GM18909 (cell line): ENCODE data around the gene SOCS1.
A peak's percentile ranks its signal among the peaks of the same experiment; 100 is the strongest.

Source experiments
- ATAC-seq: cut with Tn5 transposase; IDR thresholded peaks from one replicate; pipeline ENCODE4 v1.9.1; 2021; ENCODE audit warnings: mild to moderate bottlenecking; ENCODE audit not compliant: unreplicated experiment, poor library complexity

SOCS1 gene

DNA sequence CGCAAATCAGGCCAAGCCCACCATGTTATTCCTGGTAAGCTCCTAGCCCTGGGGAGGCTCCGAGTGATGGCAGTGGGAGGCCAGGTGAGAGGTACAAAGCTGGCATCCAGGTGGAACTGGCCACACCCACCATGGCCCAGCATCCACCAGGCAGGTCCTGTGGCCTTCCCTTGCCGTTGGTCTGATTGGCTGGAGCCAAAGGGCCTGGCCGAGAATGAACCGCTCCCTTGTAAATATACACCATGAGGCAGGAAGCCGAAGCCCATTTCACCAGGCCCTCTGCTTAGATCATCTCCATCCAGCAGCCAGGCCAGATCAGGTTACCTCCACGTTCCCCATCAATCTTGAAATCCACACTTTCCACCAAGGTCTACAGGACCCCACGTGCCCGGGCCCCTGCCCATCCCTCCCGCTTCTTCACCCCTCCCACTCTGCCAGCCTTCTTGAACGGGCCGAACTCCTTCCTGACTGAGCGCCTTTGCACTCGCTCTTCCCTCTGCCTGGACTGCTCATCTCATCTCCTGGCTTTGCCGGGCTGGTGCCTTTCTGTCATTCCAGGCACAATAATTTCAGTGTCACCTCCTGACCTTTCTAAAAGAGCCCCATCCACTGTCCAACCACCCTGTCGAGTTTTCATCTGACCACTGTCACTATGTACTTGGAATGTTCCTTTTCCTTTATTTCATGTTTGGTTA lies 5.8 kb downstream of the SOCS1 start:
- no peak for ATAC-seq

DNA sequence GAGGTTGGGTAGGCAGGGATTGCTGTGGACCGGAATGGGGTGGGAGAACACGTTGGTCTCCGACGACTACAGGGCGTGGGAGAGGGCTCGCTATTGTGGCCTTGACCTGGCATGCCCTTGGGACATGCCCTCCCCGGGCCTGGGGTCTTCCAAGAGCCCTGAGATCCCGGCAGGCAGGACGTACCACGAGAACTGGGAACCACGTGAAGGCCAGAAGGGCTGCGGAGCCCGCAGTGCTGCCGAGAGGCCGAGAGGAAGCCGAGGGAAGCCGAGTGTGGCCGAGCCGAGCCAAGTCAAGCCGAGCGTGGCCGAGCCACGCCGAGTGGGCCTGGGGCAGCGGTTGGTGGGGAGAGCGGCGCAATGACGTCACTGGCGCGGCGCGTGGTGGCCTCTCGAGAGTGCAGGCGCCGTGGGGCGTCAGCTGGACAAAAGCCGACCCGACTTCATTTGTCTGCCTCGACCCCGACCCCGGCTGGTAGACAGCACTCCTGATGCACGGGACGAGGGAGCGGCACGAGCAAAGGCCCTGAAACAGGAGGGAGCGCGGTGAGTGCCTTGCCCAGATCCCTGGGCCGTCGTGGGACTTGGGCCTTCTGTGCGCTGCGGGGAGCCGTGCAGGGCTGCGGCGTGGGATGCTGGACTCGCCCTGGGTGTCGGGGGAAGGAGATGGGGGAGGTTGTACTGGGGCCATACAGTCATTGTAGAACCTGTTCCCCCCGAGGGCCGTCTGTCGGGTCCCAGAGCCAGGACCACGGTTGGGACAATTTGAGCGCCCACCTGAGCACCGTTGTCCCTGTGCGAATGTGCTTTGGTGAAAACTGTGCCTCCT lies 6.6 kb downstream of the SOCS1 start:
- ATAC-seq = no peak

DNA sequence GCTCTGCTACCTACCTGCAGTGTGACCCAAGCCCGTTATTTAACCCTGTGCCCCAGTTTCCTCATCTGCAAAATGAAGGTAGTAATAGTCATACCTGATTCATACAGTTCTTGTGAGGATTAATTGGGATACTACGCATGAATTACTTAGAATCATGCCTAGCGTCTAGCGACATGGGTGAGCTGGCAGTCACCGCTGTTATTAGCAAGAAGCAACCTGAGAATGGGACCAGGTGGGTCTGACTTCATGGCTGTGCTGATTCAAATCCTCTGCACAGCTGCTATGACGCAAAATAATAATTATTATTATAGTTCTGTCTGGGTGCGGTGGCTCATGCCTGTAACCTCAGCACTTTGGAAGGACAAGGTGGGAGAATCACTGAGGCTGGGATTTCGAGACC lies 7.9 kb downstream of the SOCS1 start:
- ATAC-seq = no peak

DNA sequence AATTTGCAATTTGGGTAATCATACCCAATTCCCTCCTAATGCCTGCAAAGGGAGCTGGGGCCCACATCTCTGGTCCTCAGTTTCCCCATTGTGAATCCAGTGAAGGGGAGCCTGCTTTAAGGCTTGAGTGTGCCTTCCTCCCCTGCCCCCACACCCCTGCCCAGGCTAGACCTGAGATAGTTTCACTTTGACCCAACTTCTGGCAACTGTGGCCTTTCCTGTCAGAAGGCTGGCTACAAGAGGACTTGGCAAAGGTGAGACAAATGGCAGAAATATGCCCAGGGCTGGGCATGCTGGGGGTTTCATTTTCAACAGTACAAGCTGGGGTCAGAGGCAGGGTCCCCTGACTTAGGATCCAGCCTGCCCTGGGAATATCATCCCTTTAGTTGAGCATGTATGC lies 10.0 kb downstream of the SOCS1 start:
- no peak for ATAC-seq

DNA sequence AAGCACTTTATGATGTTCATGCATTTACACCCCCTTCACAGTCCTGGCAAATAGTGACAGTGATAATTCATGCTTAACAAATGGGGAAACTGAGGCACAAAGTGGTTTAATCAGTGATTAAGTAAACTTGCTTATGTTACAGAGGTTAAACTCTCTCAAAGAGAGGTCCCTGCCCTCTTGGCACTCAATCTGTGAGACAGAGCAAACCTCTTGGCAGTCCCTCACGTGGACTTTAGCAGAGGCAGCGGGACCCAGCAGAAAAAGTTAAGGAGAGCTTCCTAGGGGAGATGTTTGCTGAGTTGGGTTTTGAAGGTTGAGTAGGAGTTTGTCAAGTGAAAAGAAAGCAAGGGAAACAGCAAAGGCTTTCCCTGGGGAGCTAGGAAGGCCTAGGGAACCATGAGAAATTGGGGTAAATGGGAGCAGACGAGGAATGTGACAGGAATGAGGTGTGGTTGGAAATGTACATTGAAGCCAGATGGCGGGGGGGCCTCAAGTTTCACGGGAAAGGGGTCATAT lies 10.7 kb downstream of the SOCS1 start:
- no peak for ATAC-seq

DNA sequence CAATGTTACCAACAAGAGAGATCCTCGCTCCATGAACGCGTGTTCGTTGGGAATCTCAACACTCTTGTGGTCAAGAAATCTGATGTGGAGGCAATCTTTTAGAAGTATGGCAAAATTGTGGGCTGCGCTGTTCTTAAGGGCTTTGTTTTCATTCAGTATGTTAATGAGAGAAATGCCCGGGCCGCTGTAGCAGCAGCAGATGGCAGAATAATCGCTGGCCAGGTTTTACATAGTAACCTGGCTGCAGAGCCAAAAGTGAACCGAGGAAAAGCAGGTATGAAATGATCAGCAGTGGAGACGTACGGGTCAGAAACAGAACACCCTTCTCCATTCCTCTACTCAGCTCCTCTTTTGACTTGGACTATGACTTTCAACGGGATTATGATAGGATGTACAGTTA lies 13.3 kb downstream of the SOCS1 start:
- no peak for ATAC-seq

DNA sequence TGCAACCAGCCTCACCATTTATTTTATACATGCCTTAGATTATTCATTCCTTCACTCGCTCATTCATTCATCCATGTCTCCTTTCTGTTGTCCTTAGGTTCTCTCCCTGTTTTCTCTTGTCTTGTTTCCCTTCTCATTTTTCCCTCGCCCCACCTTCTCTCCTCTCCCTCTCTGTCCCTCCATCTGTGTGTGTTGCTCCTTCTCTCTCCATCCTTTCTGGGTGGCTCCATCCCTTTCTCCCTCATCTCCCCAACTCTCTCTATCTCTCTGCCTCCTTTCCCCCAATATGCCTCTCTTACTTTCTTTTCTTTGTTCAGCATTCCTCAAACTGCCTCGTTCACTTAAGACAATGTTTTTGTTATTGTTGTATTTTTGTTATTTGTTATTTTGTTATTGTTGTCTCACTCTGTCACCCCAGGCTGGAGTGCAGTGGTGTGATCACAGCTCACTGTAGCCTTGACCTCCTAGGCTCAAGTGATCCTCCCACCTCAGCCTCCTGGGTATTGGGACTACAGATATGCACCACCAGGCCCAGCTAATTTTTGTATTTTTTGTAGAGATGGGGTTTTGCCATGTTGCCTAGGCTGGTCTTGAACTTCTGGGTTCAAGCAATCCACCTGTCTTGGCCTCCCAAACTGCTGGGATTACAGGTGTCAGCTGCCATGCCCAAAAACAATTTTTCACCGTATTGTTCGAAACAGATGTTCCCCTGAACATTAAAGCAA lies 14.4 kb downstream of the SOCS1 start:
- ATAC-seq = no peak

DNA sequence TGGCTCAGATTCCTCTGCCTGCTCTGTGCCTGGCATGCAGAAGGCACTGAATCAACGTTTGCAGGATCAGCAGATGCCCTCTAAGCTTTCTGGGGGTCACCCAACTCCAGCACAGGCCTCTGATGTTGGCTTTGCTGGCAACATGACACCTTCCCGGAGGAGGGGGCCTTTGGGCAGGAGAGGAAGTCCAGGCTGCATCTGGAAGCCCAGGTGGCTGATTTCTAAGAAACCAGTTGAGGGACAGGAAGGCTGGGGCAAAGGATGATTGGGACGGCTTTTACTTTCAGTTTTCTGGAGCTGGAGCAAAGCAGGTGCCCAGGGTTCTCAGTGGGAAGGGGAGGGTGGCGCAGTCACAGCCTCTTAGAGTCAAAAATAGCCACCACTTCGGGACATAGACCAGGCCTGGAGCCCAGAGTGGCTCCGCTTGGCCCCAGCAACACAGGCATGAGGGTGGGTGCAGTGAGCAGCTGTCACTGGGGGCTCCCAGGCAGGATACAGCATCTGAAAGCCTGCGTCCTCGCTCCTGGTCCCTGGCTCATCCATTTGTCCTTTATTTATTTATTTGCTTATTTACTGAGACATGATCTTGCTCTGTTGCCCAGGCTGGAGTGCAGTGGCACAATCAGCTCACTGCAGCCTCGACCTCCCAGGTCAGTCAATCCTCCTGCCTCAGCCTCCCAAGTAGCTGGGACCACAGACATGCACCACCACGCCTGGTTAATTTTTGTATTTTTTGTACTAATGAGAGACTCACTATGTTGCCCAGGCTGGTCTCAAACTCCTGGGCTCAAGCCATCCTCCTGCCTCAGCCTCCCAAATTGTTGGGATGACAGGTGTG lies 15.1 kb downstream of the SOCS1 start:
- no peak for ATAC-seq

DNA sequence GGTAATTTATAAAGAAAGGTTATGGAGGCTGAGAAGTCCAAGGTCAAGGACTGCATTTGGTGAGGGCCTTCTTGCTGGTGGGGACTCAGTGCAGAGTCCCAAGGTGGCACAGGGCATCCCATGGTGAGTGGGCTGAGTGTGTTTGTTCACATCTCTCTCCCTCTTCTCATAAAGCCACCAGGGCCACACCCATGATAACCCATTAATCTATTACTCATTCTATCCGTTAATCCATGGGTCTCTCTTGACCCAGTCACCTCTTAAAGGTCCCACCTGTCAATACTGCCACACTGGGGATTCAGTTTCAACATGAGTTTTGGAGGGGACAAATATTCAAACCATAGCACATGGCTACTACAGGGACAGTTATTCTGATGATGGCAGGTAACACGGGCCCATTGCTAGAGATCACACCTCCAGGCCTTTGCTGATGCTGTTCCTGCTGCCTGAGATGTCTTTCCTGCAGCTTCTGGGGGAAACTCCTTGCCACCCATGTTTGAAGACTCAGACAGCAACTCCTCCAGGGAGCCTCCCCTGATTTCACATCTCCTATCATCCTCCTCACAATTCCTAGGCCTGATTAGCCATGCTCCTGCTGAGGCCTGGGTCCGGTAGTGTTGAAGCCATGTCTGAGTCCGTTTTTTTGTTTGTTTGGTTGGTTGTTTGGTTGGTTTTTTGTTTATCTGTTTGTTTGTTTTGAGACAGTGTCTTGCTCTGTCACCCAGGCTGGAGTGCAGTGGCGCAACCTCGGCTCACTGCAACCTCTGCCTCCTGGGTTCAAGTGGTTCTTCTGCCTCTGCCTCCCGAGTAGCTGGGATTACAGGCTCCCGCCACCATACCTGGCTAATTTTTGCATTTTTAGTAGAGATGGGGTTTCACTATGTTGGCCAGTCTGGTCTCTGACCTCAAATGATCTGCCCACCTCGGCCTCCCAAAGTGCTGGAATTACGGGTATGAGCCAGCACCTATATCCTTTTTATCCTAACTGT lies 16.1 kb downstream of the SOCS1 start:
- no peak for ATAC-seq

DNA sequence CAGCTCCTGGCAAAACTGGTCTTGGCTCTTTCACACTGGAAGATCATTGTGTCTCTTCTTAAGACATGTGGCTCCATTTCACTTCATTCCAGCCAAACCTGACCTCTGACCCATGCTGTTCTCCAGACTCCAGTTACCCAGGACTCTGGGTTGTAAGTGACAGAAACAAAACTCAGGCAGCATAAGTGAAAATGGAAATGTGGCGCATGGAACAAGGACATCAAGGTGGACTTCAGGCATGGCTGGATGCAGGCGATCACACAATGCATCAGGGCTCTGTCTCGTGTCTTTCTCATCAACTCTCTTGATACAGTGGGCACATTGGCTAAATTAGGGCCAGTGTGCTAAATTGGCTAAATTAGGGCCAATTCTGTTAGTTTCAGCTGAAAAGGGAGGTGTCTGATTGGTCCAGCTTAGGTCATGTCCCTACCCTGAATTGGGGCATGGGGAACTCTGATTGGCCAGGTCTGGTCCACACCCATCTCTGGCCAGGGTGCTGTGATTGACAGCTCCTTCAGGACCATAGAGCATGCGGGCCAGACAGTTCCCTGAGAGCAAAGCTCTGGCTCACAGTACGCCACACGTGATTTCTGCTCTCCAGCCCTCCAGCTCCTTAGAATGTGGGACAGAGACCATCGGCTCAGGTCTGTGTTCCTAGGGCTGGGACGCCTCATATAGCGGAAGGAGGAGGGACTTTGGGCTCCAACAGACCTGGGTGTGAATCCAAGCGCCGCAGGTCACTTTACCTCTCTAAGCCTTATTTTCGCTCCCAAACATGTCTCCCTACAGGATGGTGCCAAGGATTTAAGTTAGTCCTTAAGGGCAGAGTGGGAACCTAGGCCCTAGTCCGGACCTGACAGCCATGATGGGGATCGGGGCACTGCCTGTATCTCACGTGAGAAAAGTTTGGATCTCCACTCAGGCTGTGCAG lies 17.5 kb downstream of the SOCS1 start:
- ATAC-seq = no peak

DNA sequence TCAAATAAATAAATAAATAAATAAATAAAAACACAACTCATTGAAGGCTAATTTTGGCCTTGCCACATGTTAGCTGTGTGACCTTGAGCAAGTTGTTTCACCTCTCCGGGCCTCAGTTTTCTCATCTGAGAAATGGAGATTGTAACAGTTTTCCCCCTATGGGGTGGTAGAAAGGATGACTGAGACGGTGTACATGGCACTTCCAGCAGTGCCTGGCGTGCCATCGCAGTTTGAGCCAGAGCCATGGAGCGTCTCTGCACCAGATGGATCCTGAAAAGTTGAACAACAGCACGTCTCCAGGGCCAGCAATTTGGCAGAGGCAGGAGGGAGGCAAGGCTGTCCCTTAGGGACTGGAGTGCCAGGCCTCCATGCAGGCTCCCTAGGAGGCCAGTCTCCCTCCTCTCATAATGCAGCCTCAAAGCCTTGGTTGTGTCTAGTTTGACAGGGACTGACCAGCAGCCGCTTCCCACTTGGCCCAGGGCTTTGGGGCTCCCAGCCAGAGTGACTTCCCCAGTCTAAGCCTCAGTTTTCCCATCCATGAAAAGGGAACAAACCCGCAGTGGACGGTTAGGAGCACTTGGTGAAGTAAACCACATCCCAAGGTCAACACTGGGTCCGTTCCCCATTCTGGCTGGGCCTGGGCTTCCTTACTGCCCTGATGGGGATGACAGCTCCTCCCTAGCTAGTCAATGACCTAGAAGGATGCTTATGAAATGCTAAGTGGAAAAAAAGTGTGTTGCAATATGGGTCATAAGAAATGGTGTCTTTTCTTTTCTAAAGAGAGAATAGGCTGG lies 19.3 kb downstream of the SOCS1 start:
- ATAC-seq = no peak

DNA sequence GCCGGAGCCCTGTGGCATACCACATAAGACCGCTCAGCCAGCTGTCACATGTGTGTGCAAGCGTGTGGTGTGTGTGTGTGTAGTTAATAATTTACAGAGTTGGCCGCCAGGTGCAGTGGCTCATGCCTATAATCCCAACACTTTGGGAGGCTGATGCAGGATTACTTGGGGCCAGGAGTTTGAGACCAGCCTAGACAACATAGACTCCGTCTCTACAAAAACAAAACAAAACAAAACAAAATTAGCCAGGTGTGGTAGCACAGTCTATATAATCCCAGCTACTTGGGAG lies 20.4 kb downstream of the SOCS1 start:
- no peak for ATAC-seq

DNA sequence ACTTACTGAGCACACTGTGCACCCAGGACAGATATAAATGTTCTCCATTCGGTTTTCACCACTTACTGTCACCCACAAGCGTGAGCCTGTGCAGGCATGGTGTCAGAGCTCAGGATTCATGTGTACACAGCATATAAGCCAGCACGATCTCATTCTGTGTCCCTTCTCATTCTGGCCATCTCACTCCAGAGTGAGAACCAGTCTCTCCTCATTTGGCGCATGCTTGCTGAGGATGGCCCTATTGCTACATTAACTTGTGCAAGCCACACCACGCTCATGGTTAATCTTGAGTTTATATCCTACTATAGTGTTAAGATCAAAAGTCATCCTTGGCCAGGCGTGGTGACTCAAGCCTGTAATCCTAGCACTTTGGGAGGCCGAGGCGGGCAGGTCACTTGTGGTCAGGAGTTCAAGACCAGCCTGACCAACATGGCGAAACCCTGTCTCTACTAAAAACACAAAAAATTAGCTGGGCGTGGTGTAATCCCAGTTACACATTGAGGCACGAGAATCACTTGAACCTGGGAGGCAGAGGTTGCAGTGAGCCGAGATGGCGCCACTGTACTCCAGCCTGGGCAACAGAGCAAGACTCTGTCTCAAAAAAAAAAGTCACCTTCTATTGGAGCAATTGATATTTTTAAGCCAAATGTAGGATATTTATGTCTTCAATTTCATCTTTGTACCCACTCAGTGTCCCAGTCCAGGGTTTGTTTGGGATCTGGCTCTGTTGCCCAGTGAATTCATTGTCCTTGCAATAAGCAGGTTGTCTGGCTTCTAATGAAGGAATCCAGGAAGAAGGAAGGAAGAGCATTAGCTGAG lies 20.9 kb downstream of the SOCS1 start:
- ATAC-seq = no peak

DNA sequence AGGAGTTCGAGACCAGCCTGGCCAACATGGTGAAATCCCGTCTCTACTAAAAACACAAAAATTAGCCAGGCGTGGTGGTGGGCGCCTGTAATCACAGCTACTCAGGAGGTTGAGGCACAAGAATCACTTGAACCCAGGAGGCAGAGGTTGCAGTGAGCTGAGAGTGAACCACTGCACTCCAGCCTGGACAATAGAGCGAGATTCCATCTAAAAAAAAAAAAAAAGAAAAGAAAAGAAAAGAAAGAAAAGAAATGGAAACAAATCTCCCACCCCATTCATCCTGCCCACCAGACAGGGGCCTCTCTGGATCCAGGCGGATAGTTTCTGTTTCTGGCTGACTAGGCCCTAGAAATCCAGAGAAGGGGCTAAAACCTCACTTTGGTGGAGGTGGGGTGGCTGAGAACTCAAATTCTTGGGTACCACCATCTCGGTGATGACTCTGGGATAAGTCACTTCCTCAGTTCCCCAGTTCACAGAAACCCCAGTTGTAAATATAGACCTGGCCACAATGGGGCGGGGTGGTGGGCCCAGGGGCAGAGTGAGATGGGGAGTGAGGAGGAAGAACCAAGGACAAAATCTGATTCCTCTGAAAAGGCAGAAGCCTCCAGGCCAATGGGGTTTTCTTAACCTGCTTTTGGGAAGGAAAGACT lies 22.2 kb downstream of the SOCS1 start:
- no peak for ATAC-seq

DNA sequence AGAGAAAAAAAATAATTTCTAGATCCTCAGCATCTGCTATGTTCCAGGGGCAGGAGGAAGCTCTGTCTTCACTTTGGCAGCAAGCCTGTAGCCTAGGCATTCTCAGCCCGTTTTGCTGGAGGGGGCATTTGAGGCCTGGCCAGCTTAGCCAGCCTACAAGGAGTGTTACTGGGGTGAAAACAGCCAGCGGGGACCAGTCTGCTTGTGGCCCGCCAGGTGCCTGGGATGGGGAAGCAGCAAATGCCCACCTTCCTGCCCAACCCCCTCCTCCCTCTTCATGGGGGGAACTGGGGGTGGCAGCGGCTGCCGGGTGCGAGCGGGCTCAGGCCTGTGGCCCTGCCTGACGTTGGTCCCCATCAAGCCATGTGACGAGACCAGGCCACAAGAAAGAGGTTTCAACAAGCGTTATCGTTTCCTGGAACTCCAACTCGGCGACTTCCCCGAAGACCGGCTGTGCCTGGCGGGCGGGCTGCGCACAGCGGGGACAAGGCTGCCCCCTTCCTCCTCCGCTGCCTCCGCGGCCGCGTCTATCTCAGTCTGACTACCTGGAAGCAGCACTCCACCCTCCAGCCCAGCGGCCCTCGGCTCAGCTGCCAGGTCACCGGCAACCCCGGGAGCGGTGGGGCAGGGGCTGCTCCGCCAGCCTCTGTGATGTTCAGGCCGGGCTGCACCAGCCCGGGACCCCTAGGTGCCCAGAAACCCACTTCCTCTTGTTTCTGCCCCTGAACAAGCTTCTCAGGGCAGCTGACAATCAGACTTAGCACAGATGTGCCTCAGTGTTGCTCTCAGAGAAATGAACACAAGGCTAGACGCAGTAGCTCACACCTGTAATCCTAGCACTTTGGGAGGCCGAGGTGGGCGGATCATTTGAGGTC lies 22.9 kb downstream of the SOCS1 start:
- ATAC-seq = peak; percentile 52
